H1 (cell line): ENCODE measurements around the gene DCPS. TPM values are rescaled to one million over a fixed set of nuclear protein-coding genes. Genes with fewer than 3 reads are reported as not detected.

Source experiments
- CTCF ChIA-PET: fragments of 300-600 bp; sonication (Branson Sonifier 250); formaldehyde crosslinking; loops from one replicate; lab custom pipeline; 2021; ENCODE audit not compliant: partially characterized antibody; lab: Charles Lee
- POLR2A ChIA-PET: fragments of 300-600 bp; sonication (Branson Sonifier 250); formaldehyde crosslinking; loops from one replicate; lab custom pipeline; 2021; ENCODE audit warnings: inconsistent platforms; ENCODE audit not compliant: partially characterized antibody; lab: Charles Lee
- DNase-seq, 2 experiments: peaks; one replicate each; pipeline versions ENCODE4 v3.0.0 to v3.0.0-alpha.2; 2010 to 2022; ENCODE audit warnings: low spot score in 2 of 2, low read depth in 1 of 2, mixed read lengths in 1 of 2
- FAIRE-seq: peaks from 2 replicates; lab custom pipeline; 2011; peaks lifted over from hg19 to GRCh38; lab: Jason Lieb, UNC
- H2AFZ ChIP-seq: 2 replicates; pipeline ENCODE4 v1.8.1; 2012; ENCODE audit warnings: low read length, inconsistent platforms
- H2AK5ac ChIP-seq: 2 replicates; pipeline ENCODE4 v1.6.1; 2013; ENCODE audit warnings: low read depth, low read length
- H2BK120ac ChIP-seq: replicated peaks from 2 replicates; pipeline ENCODE3; 2013; ENCODE audit warnings: low read depth, low read length, inconsistent platforms
- H2BK12ac ChIP-seq: 2 replicates; pipeline ENCODE4 v1.6.1; 2013; ENCODE audit warnings: low read depth, low read length
- H2BK15ac ChIP-seq: 2 replicates; pipeline ENCODE4 v1.6.1; 2013; ENCODE audit warnings: low read length
- H2BK20ac ChIP-seq: 2 replicates; pipeline ENCODE4 v1.6.1; 2013; ENCODE audit warnings: low read length
- H2BK5ac ChIP-seq: 2 replicates; pipeline ENCODE4 v1.6.1; 2013; ENCODE audit warnings: low read depth, low read length
- H3K14ac ChIP-seq: 2 replicates; pipeline ENCODE4 v1.6.1; 2013; ENCODE audit warnings: inconsistent platforms; ENCODE audit not compliant: insufficient read length
- H3K18ac ChIP-seq: 2 replicates; pipeline ENCODE4 v1.6.1; 2013; ENCODE audit warnings: low read length; ENCODE audit errors: extremely low read depth
- H3K23ac ChIP-seq: 2 replicates; pipeline ENCODE4 v1.6.1; 2013; ENCODE audit warnings: inconsistent platforms; ENCODE audit not compliant: insufficient read length
- H3K23me2 ChIP-seq: 2 replicates; pipeline ENCODE4 v1.6.1; 2013; ENCODE audit warnings: low read depth, low read length
- H3K27ac ChIP-seq: 2 replicates; pipeline ENCODE4 v1.6.1; 2011; ENCODE audit warnings: low read depth, low read length, inconsistent platforms
- H3K27me3 ChIP-seq, 4 experiments: replicated peaks in 1 of 4; 1 replicate in 1 of 4; 2 replicates in 3 of 4; pipeline versions ENCODE4 v1.6.1 to v1.8.1; 2011 to 2013; ENCODE audit warnings: low read length in 3 of 4, mild to moderate bottlenecking in 3 of 4, inconsistent platforms in 2 of 4, mixed read lengths in 2 of 4, moderate library complexity in 1 of 4; ENCODE audit not compliant: control insufficient read depth in 3 of 4, insufficient read depth in 3 of 4; ENCODE audit errors: extremely low read depth in 1 of 4
- H3K36me3 ChIP-seq, 4 experiments: 2 replicates each; pipeline versions ENCODE4 v1.6.1 to v1.8.1; 2011 to 2013; ENCODE audit warnings: mild to moderate bottlenecking in 4 of 4, low read length in 3 of 4, moderate library complexity in 2 of 4, control low read depth in 1 of 4, inconsistent platforms in 1 of 4; ENCODE audit not compliant: insufficient read depth in 4 of 4, control insufficient read depth in 2 of 4
- H3K4ac ChIP-seq: replicated peaks from 2 replicates; pipeline ENCODE3; 2013; ENCODE audit warnings: low read length, low read depth, mixed read lengths, inconsistent platforms; ENCODE audit not compliant: insufficient read length
- H3K4me1 ChIP-seq, 4 experiments: replicated peaks in 1 of 4; 1 replicate in 1 of 4; 2 replicates in 3 of 4; pipeline versions ENCODE4 v1.6.1 to v1.8.1; 2011 to 2013; ENCODE audit warnings: low read length in 3 of 4, inconsistent platforms in 2 of 4, mixed read lengths in 1 of 4; ENCODE audit not compliant: insufficient read depth in 4 of 4, control insufficient read depth in 3 of 4
- H3K4me2 ChIP-seq, 2 experiments: 2 replicates each; pipeline versions ENCODE4 v1.6.1 to v1.8.1; 2011 to 2013; ENCODE audit warnings: low read depth in 2 of 2, low read length in 2 of 2, control low read depth in 1 of 2, inconsistent platforms in 1 of 2, mild to moderate bottlenecking in 1 of 2; ENCODE audit not compliant: insufficient read depth in 1 of 2
- H3K4me3 ChIP-seq, 4 experiments: fragments of 200-600, 300-600 bp in 1 of 4; sonication (generic), shearing (Covaris generic), sonication (Bioruptor Twin) in 1 of 4; 2 replicates each; pipeline versions ENCODE4 v1.5.1 to v1.8.1; 2011 to 2016; ENCODE audit warnings: low read length in 4 of 4, low read depth in 3 of 4, control low read depth in 2 of 4, inconsistent platforms in 2 of 4, mild to moderate bottlenecking in 2 of 4, mixed read lengths in 1 of 4, moderate library complexity in 1 of 4; ENCODE audit not compliant: insufficient read depth in 2 of 4; ENCODE audit errors: extremely low read depth in 1 of 4
- H3K56ac ChIP-seq: replicated peaks from 2 replicates; pipeline ENCODE3; 2013; ENCODE audit warnings: low read depth, mild to moderate bottlenecking, mixed read lengths, low read length, inconsistent platforms; ENCODE audit not compliant: insufficient read length
- H3K79me1 ChIP-seq: 2 replicates; pipeline ENCODE4 v1.6.1; 2013; ENCODE audit warnings: low read depth, low read length, control low read depth
- H3K79me2 ChIP-seq, 2 experiments: 2 replicates each; pipeline versions ENCODE4 v1.6.1 to v1.8.1; 2012 to 2013; ENCODE audit warnings: low read length in 2 of 2, mild to moderate bottlenecking in 2 of 2, inconsistent platforms in 1 of 2; ENCODE audit not compliant: insufficient read depth in 2 of 2, control insufficient read depth in 1 of 2
- H3K9ac ChIP-seq, 4 experiments: replicated peaks in 1 of 4; 1 replicate in 1 of 4; 2 replicates in 3 of 4; pipeline versions ENCODE4 v1.6.1 to v1.8.1; 2011 to 2013; ENCODE audit warnings: low read depth in 3 of 4, low read length in 3 of 4, control low read depth in 2 of 4, mild to moderate bottlenecking in 2 of 4, moderate library complexity in 2 of 4, inconsistent platforms in 1 of 4; ENCODE audit errors: extremely low read depth in 1 of 4
- H3K9me3 ChIP-seq, 2 experiments: 2 replicates each; pipeline versions ENCODE4 v1.6.1 to v1.8.1; 2012 to 2013; ENCODE audit warnings: mild to moderate bottlenecking in 2 of 2, moderate library complexity in 2 of 2, control low read depth in 1 of 2, inconsistent platforms in 1 of 2, low read depth in 1 of 2, low read length in 1 of 2, mixed read lengths in 1 of 2; ENCODE audit not compliant: insufficient read depth in 2 of 2
- H4K20me1 ChIP-seq, 2 experiments: replicated peaks in 1 of 2; 2 replicates each; pipeline versions ENCODE3 to v1.8.1; 2011 to 2013; ENCODE audit warnings: inconsistent platforms in 2 of 2, low read length in 2 of 2, mild to moderate bottlenecking in 1 of 2; ENCODE audit not compliant: insufficient read depth in 2 of 2, control insufficient read depth in 1 of 2
- H4K5ac ChIP-seq: 2 replicates; pipeline ENCODE4 v1.6.1; 2013; ENCODE audit warnings: low read length, low read depth, mixed read lengths, inconsistent platforms; ENCODE audit not compliant: insufficient read length
- H4K8ac ChIP-seq: 2 replicates; pipeline ENCODE4 v1.8.0; 2013; ENCODE audit warnings: mild to moderate bottlenecking, moderate library complexity, low read length, inconsistent platforms; ENCODE audit not compliant: insufficient read depth; ENCODE audit errors: extremely low read depth
- H4K91ac ChIP-seq: replicated peaks from 2 replicates; pipeline ENCODE3; 2013; ENCODE audit warnings: low read length, mixed read lengths, inconsistent platforms; ENCODE audit not compliant: insufficient read length
- ASH2L ChIP-seq: fragments of 200-600, 300-600 bp; sonication (generic); IDR thresholded peaks from one replicate; pipeline ENCODE4 v1.7.1; 2017; ENCODE audit warnings: low read length
- BACH1 ChIP-seq: IDR thresholded peaks from 2 replicates; pipeline ENCODE4 v1.6.1; 2012; ENCODE audit warnings: low read length, improper control_type of control experiment
- EZH2 ChIP-seq: fragments of 200-600 bp; sonication (generic); IDR thresholded peaks from 2 replicates; pipeline ENCODE4 v1.7.1; 2012; ENCODE audit warnings: low read depth, mild to moderate bottlenecking, moderate library complexity, low read length, inconsistent platforms; ENCODE audit not compliant: severe bottlenecking
- JUND ChIP-seq: IDR thresholded peaks from 2 replicates; pipeline ENCODE4 v1.6.1; 2011; ENCODE audit warnings: mild to moderate bottlenecking, improper control_type of control experiment, low read length
- KDM4A ChIP-seq: IDR thresholded peaks from one replicate; pipeline ENCODE4 v1.7.1; 2012; ENCODE audit warnings: low read depth, mild to moderate bottlenecking, moderate library complexity, low read length, inconsistent platforms; ENCODE audit not compliant: severe bottlenecking
- MAFK ChIP-seq: IDR thresholded peaks from 2 replicates; pipeline ENCODE4 v1.6.1; 2012; ENCODE audit warnings: low read depth, mild to moderate bottlenecking, improper control_type of control experiment, low read length
- NANOG ChIP-seq: IDR thresholded peaks from 2 replicates; pipeline ENCODE4 v1.6.1; 2011; ENCODE audit warnings: low read length, low read depth, mild to moderate bottlenecking, inconsistent platforms; ENCODE audit not compliant: insufficient read depth, poor library complexity, severe bottlenecking
- POLR2A ChIP-seq, 2 experiments: IDR thresholded peaks; 1 replicate in 1 of 2; 2 replicates in 1 of 2; pipeline ENCODE4 v1.6.1; 2011; ENCODE audit warnings: low read depth in 2 of 2, low read length in 2 of 2, mild to moderate bottlenecking in 2 of 2; ENCODE audit errors: control extremely low read depth in 1 of 2
- SIN3A ChIP-seq, 2 experiments: IDR thresholded peaks in 1 of 2; conservative IDR thresholded peaks in 1 of 2; 2 replicates each; pipeline ENCODE4 v1.6.1; 2011 to 2012; ENCODE audit warnings: low read length in 2 of 2, improper control_type of control experiment in 1 of 2, low read depth in 1 of 2, mild to moderate bottlenecking in 1 of 2
- SP1 ChIP-seq: IDR thresholded peaks from 2 replicates; pipeline ENCODE4 v1.6.1; 2011; ENCODE audit warnings: low read depth, low read length
- SP2 ChIP-seq: IDR thresholded peaks from 2 replicates; pipeline ENCODE4 v1.6.1; 2012; ENCODE audit warnings: mild to moderate bottlenecking, low read length, inconsistent platforms
- TAF1 ChIP-seq: IDR thresholded peaks from 2 replicates; pipeline ENCODE4 v1.6.1; 2011; ENCODE audit warnings: mild to moderate bottlenecking, low read depth, low read length
- TEAD4 ChIP-seq: IDR thresholded peaks from 2 replicates; pipeline ENCODE4 v1.6.1; 2012; ENCODE audit warnings: low read depth, low read length, inconsistent platforms, mixed read lengths
- WGBS, 2 experiments: shearing (Covaris generic) in 1 of 2; methylation state at CpG; one replicate each; pipeline versions ENCODE4 v1.1.6 to v1.1.7; 2013 to 2015; ENCODE audit warnings: low lambda C conversion rate in 2 of 2, mixed read lengths in 2 of 2, inconsistent platforms in 1 of 2, low coverage in 1 of 2, missing lambda C conversion rate in 1 of 2; ENCODE audit not compliant: insufficient replicate concordance in 2 of 2, insufficient coverage in 1 of 2, insufficient read length in 1 of 2; ENCODE audit errors: extremely low coverage in 1 of 2, missing lambda C conversion rate in 1 of 2; 5-methylcytosine and 5-hydroxymethylcytosine counted together
- polyA plus RNA-seq, 7 experiments: library from polyadenylated mRNA; depleted of rRNA in 3 of 7; stranded (reverse) in 5 of 7; unstranded in 2 of 7; fragments of >200 nt in 5 of 7; fragments of 200-250 nt in 2 of 7; gene quantifications; 1 replicate in 5 of 7; 2 replicates in 1 of 7; 4 replicates in 1 of 7; pipeline versions ENCODE4 v1.2.1 to v1.2.3, GENCODE V29; 2011 to 2013; ENCODE audit warnings: missing spikeins in 2 of 7, mixed read lengths in 2 of 7
- total RNA-seq: library from RNA; stranded (reverse); fragmentation: NEBNext Ultra II Directional; extraction: Animal tissue kit (Norgen Biotek cat#: 25700); gene quantifications from 2 replicates; pipeline ENCODE4 v1.2.1, GENCODE V29; 2021

The DCPS gene
- total and polyA plus RNA-seq, 2 of the 8 experiments (the other 6 are each of a cell fraction or from before 2014, with no cell fraction given) = 24.6 to 55.2 TPM

DNA sequence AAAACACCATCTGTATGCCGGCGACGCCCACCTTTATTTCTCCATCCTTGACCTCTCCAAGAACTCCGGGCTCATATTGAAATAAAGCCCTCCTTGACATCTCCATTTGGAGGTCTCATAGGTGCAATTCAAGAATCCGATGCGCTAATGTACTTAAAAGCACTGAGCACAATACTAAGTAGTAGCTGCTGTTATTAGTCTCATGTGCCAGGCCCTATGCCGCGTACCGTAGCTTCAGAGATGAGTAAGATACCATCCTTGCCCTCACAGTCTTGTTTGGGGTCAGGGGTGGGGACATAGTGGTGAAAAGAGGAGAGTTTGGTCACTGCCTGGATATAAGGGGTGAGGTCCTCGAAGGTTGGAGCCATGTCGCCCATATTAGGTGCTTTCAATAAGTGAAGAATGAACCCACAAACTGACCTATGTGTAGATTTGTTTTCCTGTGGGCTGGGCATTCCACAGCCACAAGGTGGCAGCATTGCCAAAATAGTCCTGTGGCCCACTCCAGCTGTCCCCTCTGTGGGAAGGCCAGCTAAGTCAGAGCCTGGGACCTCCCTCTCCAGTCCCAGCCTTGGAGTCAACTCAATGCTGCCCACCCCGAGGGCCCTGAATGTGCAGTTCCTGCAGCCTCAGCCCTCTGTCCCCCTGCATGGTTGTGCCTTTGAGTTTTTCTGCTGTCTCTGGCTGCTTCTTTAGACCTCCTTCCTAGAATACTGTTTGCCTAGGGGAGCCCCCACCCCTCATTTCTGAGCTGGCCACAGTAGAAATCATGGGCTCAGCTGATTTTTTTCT is 6.5 kb downstream of the DCPS start:
- no peaks in the 10 kb centered on the region for H3K9me3 ChIP-seq
- H3K4me1 ChIP-seq = no peaks in the 10 kb centered on the region
- H3K23ac ChIP-seq = no peak overlapping the region
- FAIRE-seq (no peak), DNase-seq (peak; percentile 47 to 82)
- H2BK120ac ChIP-seq = no peak overlapping the region
- peaks cover 0 to 1% of the 10 kb centered on the region in 2 experiments for H4K20me1 ChIP-seq
- H3K4ac ChIP-seq = no peak overlapping the region
- no peak overlapping the region for H3K18ac ChIP-seq
- H2BK15ac ChIP-seq = no peak overlapping the region
- H3K79me2 ChIP-seq = no peaks in the 10 kb centered on the region
- H4K8ac ChIP-seq = no peak overlapping the region
- H2BK5ac ChIP-seq = no peak overlapping the region
- H3K27me3 ChIP-seq = no peaks in the 10 kb centered on the region
- no peak overlapping the region for H3K27ac ChIP-seq
- no peak overlapping the region for H2BK20ac ChIP-seq
- H4K91ac ChIP-seq = no peak overlapping the region
- no peak overlapping the region for H2BK12ac ChIP-seq
- H3K23me2 ChIP-seq = no peaks in the 10 kb centered on the region
- no peak overlapping the region for H3K14ac ChIP-seq
- 80% methylated on average over 12 of the region's 12 CpGs; no CpG with 5 or more reads in 1 of the 2 experiments for WGBS, 2 experiments
- H2AK5ac ChIP-seq = no peak overlapping the region
- peaks cover 0 to 4% (median 2%) of the 10 kb centered on the region in 4 experiments; a peak in 2 of 8 replicates for H3K36me3 ChIP-seq
- CTCF ChIA-PET = interaction anchor here (0.6 to 4.8 kb wide), 52 partner anchors 9 to 328 kb away, joined by 3 to 31 read pairs (median 4); partner anchors contain the start of gene ST3GAL4
- POLR2A ChIA-PET = interaction anchor here (0.8 to 1.4 kb wide), 5 partner anchors 16 to 105 kb away, joined by 3 to 5 read pairs (median 3); no protein-coding TSS in a partner anchor
- no peak overlapping the region for H2AFZ ChIP-seq
- no peak overlapping the region for H3K4me2 ChIP-seq
- H3K4me3 ChIP-seq = no peak overlapping the region
- H3K79me1 ChIP-seq = peaks cover 2% of the 10 kb centered on the region; the same call in 1 of the 2 replicates
- H3K56ac ChIP-seq = no peak overlapping the region
- H4K5ac ChIP-seq = no peak overlapping the region
- H3K9ac ChIP-seq = no peak overlapping the region
- no peak for TF ChIP-seq ASH2L
- no peak for TF ChIP-seq KDM4A
- 0 out of 2 replicates have a peak, but pooled peaks have one; percentile 11 for TF ChIP-seq JUND
- TF ChIP-seq TEAD4 = 0 out of 2 replicates have a peak, but pooled peaks have one; percentile 8
- peak; percentile 24 for TF ChIP-seq NANOG
- TF ChIP-seq TAF1 = no peak
- TF ChIP-seq SIN3A (conservative IDR thresholded peaks at IDR 0.05 in 1 of 2, IDR thresholded peaks at IDR 0.05 in 1 of 2; ENCODE audit: low read depth in 1 of 2, low read length in 2 of 2) = 0 out of 4 replicates have a peak, but pooled peaks of 1 of the 2 experiments have one; percentile 30
- no peak for TF ChIP-seq SP2
- no peak for TF ChIP-seq SP1
- TF ChIP-seq POLR2A (IDR thresholded peaks at IDR 0.05; ENCODE audit: control extremely low read depth in 1 of 2, low read depth in 2 of 2, low read length in 2 of 2) = no peak
- TF ChIP-seq BACH1 = peak; percentile 74
- no peak for TF ChIP-seq EZH2
- TF ChIP-seq MAFK = no peak
